ENCODE measurements around the gene KCNE2.

KCNE2 gene

DNA sequence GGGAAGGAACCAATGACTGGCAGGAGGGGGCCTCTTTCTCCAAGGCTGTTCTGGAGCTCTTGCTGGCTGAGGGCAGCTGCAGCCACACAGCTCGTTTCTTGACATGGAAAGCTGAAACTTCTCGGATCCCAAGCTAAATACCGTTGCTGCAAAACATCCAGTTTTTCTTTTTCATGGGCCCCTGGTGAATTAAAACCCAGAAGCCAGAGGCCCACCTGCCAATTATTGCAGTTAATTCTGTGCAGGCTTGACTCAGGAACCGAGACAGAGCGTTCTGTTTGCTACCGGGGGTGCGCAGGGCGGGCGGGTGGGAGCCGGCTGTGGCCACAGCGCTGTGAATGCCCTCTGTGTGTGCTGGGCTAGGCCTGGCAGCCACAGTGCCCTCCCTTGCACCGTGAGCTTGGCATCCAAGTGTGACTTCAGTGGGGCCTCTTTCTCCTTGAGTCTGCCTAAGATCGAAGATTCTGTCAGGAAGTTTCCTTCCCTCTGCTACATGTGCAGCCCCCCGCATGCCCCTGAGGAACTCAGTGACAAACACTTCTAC, 19.9 kb upstream of the KCNE2 start:
- H3K9me3 Mint-ChIP-seq (ENCODE audit: low read depth): no peaks in the 10 kb centered on the region
- no peaks in the 10 kb centered on the region for H3K27me3 Mint-ChIP-seq
- peaks cover 4% of the 10 kb centered on the region for H3K4me1 Mint-ChIP-seq (ENCODE audit: low read depth)
- no peak overlapping the region for H3K27ac Mint-ChIP-seq
- H3K4me3 Mint-ChIP-seq: no peak overlapping the region
- no peaks in the 10 kb centered on the region for H3K36me3 Mint-ChIP-seq

DNA sequence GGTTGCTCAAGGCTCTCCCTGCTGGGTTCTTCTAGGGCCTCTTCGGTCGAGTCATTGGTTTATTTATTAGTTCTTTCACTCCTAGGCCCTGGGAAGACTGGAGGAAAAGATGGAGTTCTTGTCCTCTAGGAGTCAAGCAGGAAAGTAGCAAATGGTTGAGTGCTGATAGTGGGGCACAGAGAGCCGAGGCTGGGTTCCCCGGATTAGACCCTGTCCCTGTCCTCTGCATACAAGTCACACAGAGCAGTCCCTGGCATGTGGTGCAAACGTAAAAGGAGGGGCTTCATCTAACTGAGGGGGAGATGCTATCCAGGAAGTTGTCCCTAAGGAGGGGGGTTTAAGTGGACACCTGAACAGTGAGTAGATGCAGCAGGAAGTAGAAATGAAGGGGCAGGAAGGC, 19.2 kb upstream of the KCNE2 start:
- Mint-ChIP-seq H3K9me3 (ENCODE audit: low read depth) (no peaks in the 10 kb centered on the region), H3K4me1 (ENCODE audit: low read depth) (peaks cover 4% of the 10 kb centered on the region), H3K27ac (no peak overlapping the region), H3K27me3 (no peaks in the 10 kb centered on the region), H3K4me3 (no peak overlapping the region), H3K36me3 (no peaks in the 10 kb centered on the region)

GRCh38 chr21:34345091-34345871, 18.5 kb upstream of the KCNE2 start:
- Mint-ChIP-seq H3K27me3 (no peaks in the 10 kb centered on the region), H3K9me3 (ENCODE audit: low read depth) (no peaks in the 10 kb centered on the region), H3K4me3 (no peak overlapping the region), H3K4me1 (ENCODE audit: low read depth) (peaks cover 4% of the 10 kb centered on the region), H3K27ac (no peak overlapping the region), H3K36me3 (no peaks in the 10 kb centered on the region)

- H3K27me3 Mint-ChIP-seq: no peaks in the 10 kb centered on the region
- H3K27ac Mint-ChIP-seq: no peak overlapping the region
- peaks cover 4% of the 10 kb centered on the region for H3K4me1 Mint-ChIP-seq (ENCODE audit: low read depth)
- H3K9me3 Mint-ChIP-seq (ENCODE audit: low read depth): no peaks in the 10 kb centered on the region
- no peak overlapping the region for H3K4me3 Mint-ChIP-seq
- H3K36me3 Mint-ChIP-seq: no peaks in the 10 kb centered on the region
Measured at GRCh38 chr21:34345892-34346291, 17.9 kb upstream of the KCNE2 start.

GRCh38 chr21:34348890-34349519, 14.8 kb upstream of the KCNE2 start:
- peaks cover 9% of the 10 kb centered on the region for H3K4me1 Mint-ChIP-seq (ENCODE audit: low read depth)
- H3K36me3 Mint-ChIP-seq: no peaks in the 10 kb centered on the region
- H3K27me3 Mint-ChIP-seq: no peaks in the 10 kb centered on the region
- no peak overlapping the region for H3K27ac Mint-ChIP-seq
- H3K9me3 Mint-ChIP-seq (ENCODE audit: low read depth): no peaks in the 10 kb centered on the region
- no peak overlapping the region for H3K4me3 Mint-ChIP-seq

DNA sequence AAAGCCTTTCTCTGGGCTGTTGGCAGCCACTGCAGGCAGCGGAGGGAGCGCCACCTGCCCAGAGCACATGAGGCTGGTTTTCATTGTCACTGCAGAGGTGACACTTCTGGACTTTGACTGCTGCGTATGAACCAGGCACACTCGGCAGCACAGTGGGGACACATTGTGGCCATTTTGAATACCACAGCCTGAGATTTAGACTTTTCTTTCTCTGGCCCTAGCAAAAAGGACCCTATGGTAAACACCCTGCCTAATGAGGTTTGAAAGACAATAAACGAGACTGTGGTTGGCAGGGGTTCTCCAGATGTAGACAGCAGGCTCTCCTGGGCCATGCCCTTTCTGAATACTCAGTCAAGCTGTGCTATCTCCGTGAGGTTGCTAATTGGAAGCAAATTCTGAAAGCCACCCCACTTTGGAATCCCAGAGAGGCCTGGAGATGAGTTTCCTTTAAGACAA, 12.0 kb upstream of the KCNE2 start:
- peaks cover 9% of the 10 kb centered on the region for H3K4me1 Mint-ChIP-seq (ENCODE audit: low read depth)
- H3K36me3 Mint-ChIP-seq: no peaks in the 10 kb centered on the region
- H3K9me3 Mint-ChIP-seq (ENCODE audit: low read depth): no peaks in the 10 kb centered on the region
- peaks cover 5% of the 10 kb centered on the region for H3K27me3 Mint-ChIP-seq
- no peak overlapping the region for H3K27ac Mint-ChIP-seq
- no peak overlapping the region for H3K4me3 Mint-ChIP-seq

- no peaks in the 10 kb centered on the region for H3K36me3 Mint-ChIP-seq
- H3K4me3 Mint-ChIP-seq: no peak overlapping the region
- H3K27ac Mint-ChIP-seq: no peak overlapping the region
- H3K27me3 Mint-ChIP-seq: peaks cover 5% of the 10 kb centered on the region
- peaks cover 9% of the 10 kb centered on the region for H3K4me1 Mint-ChIP-seq (ENCODE audit: low read depth)
- no peaks in the 10 kb centered on the region for H3K9me3 Mint-ChIP-seq (ENCODE audit: low read depth)
Measured at GRCh38 chr21:34352556-34352955, 11.2 kb upstream of the KCNE2 start.

DNA sequence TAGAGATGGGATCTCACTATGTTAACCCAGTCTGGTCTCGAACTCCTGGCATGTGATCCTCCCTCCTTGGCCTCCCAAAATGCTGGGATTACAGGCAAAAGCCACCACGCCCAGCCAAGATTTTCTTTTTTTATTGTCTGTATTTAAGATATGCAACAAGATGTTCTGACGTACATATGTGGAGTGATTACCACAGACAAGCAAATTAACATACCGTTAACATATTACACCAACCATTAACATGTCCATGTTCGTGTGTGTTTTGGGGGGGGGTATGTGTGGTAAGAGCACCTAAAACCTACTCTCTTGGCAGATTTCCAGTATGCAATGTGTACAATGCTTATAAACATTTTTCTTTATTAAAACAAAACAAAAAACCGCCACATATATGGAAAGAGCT, 10.6 kb upstream of the KCNE2 start:
- H3K4me3 Mint-ChIP-seq: no peak overlapping the region
- H3K9me3 Mint-ChIP-seq (ENCODE audit: low read depth): no peaks in the 10 kb centered on the region
- no peaks in the 10 kb centered on the region for H3K36me3 Mint-ChIP-seq
- peaks cover 5% of the 10 kb centered on the region for H3K27me3 Mint-ChIP-seq
- peaks cover 5% of the 10 kb centered on the region for H3K4me1 Mint-ChIP-seq (ENCODE audit: low read depth)
- H3K27ac Mint-ChIP-seq: no peak overlapping the region

DNA sequence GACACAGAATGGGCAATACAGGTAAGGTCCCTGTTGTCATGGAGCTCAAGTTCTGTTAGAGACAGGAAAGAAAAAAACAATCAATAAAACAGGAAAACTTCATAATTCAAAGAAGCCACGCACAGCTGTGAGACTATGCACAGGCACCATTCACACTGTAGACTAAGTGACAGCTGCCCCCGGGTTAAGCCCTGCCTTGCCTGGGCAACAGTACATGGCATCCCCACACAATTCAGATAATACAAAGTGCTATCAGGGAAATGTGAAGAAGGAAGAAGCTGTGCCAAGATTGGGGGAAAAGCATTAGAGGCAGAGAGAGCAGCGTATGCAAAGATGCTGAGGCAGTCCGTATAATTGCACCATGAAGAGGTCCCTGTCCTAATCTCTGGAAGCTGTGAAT, 9.0 kb upstream of the KCNE2 start:
- peaks cover 5% of the 10 kb centered on the region for H3K27me3 Mint-ChIP-seq
- H3K4me3 Mint-ChIP-seq: no peak overlapping the region
- no peaks in the 10 kb centered on the region for H3K36me3 Mint-ChIP-seq
- H3K27ac Mint-ChIP-seq: no peak overlapping the region
- peaks cover 5% of the 10 kb centered on the region for H3K4me1 Mint-ChIP-seq (ENCODE audit: low read depth)
- H3K9me3 Mint-ChIP-seq (ENCODE audit: low read depth): peaks cover 4% of the 10 kb centered on the region

- peaks cover 4% of the 10 kb centered on the region for H3K9me3 Mint-ChIP-seq (ENCODE audit: low read depth)
- H3K4me3 Mint-ChIP-seq: no peak overlapping the region
- H3K27ac Mint-ChIP-seq: no peak overlapping the region
- no peaks in the 10 kb centered on the region for H3K36me3 Mint-ChIP-seq
- peaks cover 7% of the 10 kb centered on the region for H3K27me3 Mint-ChIP-seq
- peaks cover 5% of the 10 kb centered on the region for H3K4me1 Mint-ChIP-seq (ENCODE audit: low read depth)
Measured at GRCh38 chr21:34355570-34355969, 8.2 kb upstream of the KCNE2 start.

GRCh38 chr21:34357889-34358288, 5.9 kb upstream of the KCNE2 start:
- no peaks in the 10 kb centered on the region for H3K36me3 Mint-ChIP-seq
- peaks cover 4% of the 10 kb centered on the region for H3K9me3 Mint-ChIP-seq (ENCODE audit: low read depth)
- peaks cover 10% of the 10 kb centered on the region for H3K27me3 Mint-ChIP-seq
- peaks cover 11% of the 10 kb centered on the region for H3K4me1 Mint-ChIP-seq (ENCODE audit: low read depth)
- no peak overlapping the region for H3K27ac Mint-ChIP-seq
- H3K4me3 Mint-ChIP-seq: no peak overlapping the region

GRCh38 chr21:34358866-34359265, 4.9 kb upstream of the KCNE2 start:
- H3K9me3 Mint-ChIP-seq (ENCODE audit: low read depth): peaks cover 4% of the 10 kb centered on the region
- H3K27me3 Mint-ChIP-seq: peaks cover 10% of the 10 kb centered on the region
- H3K4me3 Mint-ChIP-seq: no peak overlapping the region
- H3K27ac Mint-ChIP-seq: no peak overlapping the region
- peaks cover 8% of the 10 kb centered on the region for H3K4me1 Mint-ChIP-seq (ENCODE audit: low read depth)
- no peaks in the 10 kb centered on the region for H3K36me3 Mint-ChIP-seq

DNA sequence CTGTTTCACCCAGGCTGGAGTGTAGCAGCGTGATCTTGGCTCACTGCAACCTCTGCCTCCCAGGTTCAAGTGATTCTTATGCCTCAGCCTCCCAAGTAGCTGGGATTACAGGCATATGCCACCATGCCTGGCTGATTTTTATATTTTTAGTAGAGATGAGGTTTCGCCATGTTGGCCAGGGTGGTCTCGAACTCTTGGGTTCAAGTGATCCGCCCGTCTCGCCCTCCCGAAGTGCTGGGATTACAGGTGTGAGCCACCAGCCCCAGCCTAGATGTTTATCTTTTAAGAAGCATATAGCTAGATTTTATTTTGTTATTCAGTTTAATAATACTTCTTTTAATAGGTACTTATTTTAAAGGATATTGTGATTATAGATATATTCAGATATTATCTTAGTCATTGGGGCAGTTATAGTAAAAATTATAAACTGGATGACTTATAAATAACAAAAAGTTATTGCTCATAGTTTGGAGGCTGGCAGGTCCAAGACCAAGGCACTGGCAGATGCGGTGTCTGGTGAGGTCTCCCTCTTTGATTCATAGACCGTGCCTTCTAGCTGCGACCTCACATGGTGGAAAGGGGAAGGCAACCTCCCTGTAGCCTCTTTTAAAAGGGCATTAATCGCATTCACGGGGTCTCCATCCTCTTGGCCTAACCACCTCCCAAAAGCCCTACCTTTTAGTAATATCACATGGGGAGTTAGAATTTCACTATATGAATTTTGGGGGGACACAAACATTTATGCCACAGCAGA, 3.1 kb upstream of the KCNE2 start:
- H3K4me1 Mint-ChIP-seq (ENCODE audit: low read depth): peaks cover 6% of the 10 kb centered on the region
- peaks cover 5% of the 10 kb centered on the region for H3K27me3 Mint-ChIP-seq
- H3K27ac Mint-ChIP-seq: no peak overlapping the region
- no peaks in the 10 kb centered on the region for H3K36me3 Mint-ChIP-seq
- H3K4me3 Mint-ChIP-seq: no peak overlapping the region
- peaks cover 4% of the 10 kb centered on the region for H3K9me3 Mint-ChIP-seq (ENCODE audit: low read depth)

DNA sequence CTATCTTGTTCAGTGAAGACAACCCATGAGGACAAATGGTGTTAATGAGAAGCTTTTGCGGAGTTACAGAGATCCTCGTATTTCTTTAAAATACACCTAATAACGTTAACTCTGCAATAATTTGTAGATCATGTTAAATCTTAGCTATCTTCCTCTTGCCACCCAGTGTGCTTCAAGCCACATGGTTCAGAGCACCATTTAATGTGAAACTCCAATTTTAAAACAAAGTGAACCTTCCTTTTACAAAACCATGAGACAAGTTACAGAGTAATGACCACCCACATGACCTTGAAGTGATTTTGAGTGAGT, 1.7 kb upstream of the KCNE2 start:
- Mint-ChIP-seq H3K27me3 (peaks cover 5% of the 10 kb centered on the region), H3K4me3 (no peak overlapping the region), H3K9me3 (ENCODE audit: low read depth) (peaks cover 4% of the 10 kb centered on the region), H3K36me3 (no peaks in the 10 kb centered on the region), H3K4me1 (ENCODE audit: low read depth) (peaks cover 6% of the 10 kb centered on the region), H3K27ac (no peak overlapping the region)

- Mint-ChIP-seq H3K27ac (no peak overlapping the region), H3K36me3 (no peaks in the 10 kb centered on the region), H3K27me3 (peaks cover 5% of the 10 kb centered on the region), H3K9me3 (ENCODE audit: low read depth) (peaks cover 4% of the 10 kb centered on the region), H3K4me1 (ENCODE audit: low read depth) (peaks cover 6% of the 10 kb centered on the region), H3K4me3 (no peak overlapping the region)
Measured at GRCh38 chr21:34362670-34363069, 1.1 kb upstream of the KCNE2 start.

All from activated naive CD8-positive, alpha-beta T cell (primary cell).